Panc1 (cell line): ENCODE results near the gene NKAIN2. TPM values are rescaled to one million over a fixed set of nuclear protein-coding genes. Genes with fewer than 3 reads are reported as not detected.

ENCODE experiments used
- ATAC-seq: fragments of 200-7000 bp; cut with Tn5 transposase; 2 replicates; pipeline ENCODE4 v1.9.1; 2020; ENCODE audit warnings: mild to moderate bottlenecking, moderate library complexity
- BruUV-seq: library from RNA; stranded (reverse); fragments of 400-500 nt; replicated peaks from 2 replicates; lab custom pipeline; 2021; lab: Mats Ljungman, UMichigan
- CTCF ChIA-PET: fragments of 300-600 bp; sonication (Branson Sonifier 250); formaldehyde crosslinking; loops from one replicate; lab custom pipeline; 2022; ENCODE audit warnings: antibody characterized with exemption; lab: Charles Lee
- POLR2A ChIA-PET: fragments of 300-600 bp; sonication (Branson Sonifier 250); formaldehyde crosslinking; loops from one replicate; lab custom pipeline; 2022; ENCODE audit warnings: antibody characterized with exemption; lab: Charles Lee
- DNase-seq: peaks from one replicate; pipeline ENCODE4 v3.0.0-alpha.2; 2010; ENCODE audit warnings: low read depth, low spot score
- H3K27ac ChIP-seq: 2 replicates; pipeline ENCODE4 v1.5.1; 2011; ENCODE audit warnings: mild to moderate bottlenecking, low read length, inconsistent platforms
- H3K27me3 ChIP-seq: fragments of 200-500 bp; sonication (Bioruptor generic); 2 replicates; pipeline ENCODE4 v1.6.0; 2014; ENCODE audit warnings: low read length, inconsistent platforms; ENCODE audit not compliant: control insufficient read depth, insufficient read depth
- H3K36me3 ChIP-seq: fragments of 200-500 bp; sonication (Bioruptor generic); 2 replicates; pipeline ENCODE4 v1.5.1; 2014; ENCODE audit warnings: inconsistent platforms, mild to moderate bottlenecking, low read length, moderate library complexity; ENCODE audit not compliant: control insufficient read depth, insufficient read depth
- H3K4me1 ChIP-seq: 2 replicates; pipeline ENCODE4 v1.5.1; 2011; ENCODE audit warnings: inconsistent platforms, mild to moderate bottlenecking, low read length, moderate library complexity; ENCODE audit not compliant: control insufficient read depth, insufficient read depth
- H3K4me3 ChIP-seq, 2 experiments: 2 replicates each; pipeline ENCODE4 v1.5.1; 2011 to 2012; ENCODE audit warnings: low read depth in 2 of 2, low read length in 2 of 2, mild to moderate bottlenecking in 2 of 2, inconsistent platforms in 1 of 2, moderate library complexity in 1 of 2
- H3K9me3 ChIP-seq: fragments of 200-500 bp; sonication (Bioruptor generic); 2 replicates; pipeline ENCODE4 v1.5.1; 2014; ENCODE audit warnings: low read depth, mild to moderate bottlenecking, inconsistent platforms, low read length, moderate library complexity; ENCODE audit not compliant: control insufficient read depth, insufficient read depth
- CTCF ChIP-seq: fragments of 450-650 bp; IDR thresholded peaks from 2 replicates; pipeline ENCODE4 v1.5.1; 2017; ENCODE audit warnings: mild to moderate bottlenecking
- POLR2AphosphoS5 ChIP-seq: IDR thresholded peaks from 2 replicates; pipeline ENCODE4 v1.6.1; 2012; ENCODE audit warnings: mild to moderate bottlenecking, low read depth, low read length, moderate library complexity
- REST ChIP-seq, 2 experiments: IDR thresholded peaks; 2 replicates each; pipeline ENCODE4 v1.6.1; 2011 to 2012; ENCODE audit warnings: low read depth in 2 of 2, control low read depth in 1 of 2, low read length in 1 of 2, mild to moderate bottlenecking in 1 of 2, moderate library complexity in 1 of 2; ENCODE audit not compliant: insufficient read depth in 1 of 2
- SIN3A ChIP-seq: IDR thresholded peaks from 2 replicates; pipeline ENCODE4 v1.6.1; 2012; ENCODE audit warnings: low read depth, mild to moderate bottlenecking, low read length, moderate library complexity, borderline replicate concordance; ENCODE audit not compliant: insufficient read depth
- TCF7L2 ChIP-seq: IDR thresholded peaks from 2 replicates; pipeline ENCODE4 v1.6.1; 2011; ENCODE audit warnings: mild to moderate bottlenecking, low read depth, low read length, inconsistent platforms
- in situ Hi-C: cut with HindIII; loops from 2 replicates; pipeline ENCODE4 v1.10.0; 2016; ENCODE audit warnings: low sequenced_read_pairs, low pct_unique_long_range_greater_than_20kb
- intact Hi-C: fragments of 100-400 bp; cut with micrococcal nuclease; formaldehyde crosslinking; loops from one replicate; pipeline ENCODE4 v1.10.0; 2022; ENCODE audit not compliant: unreplicated experiment
- total RNA-seq: library from RNA; stranded (reverse); gene quantifications from one replicate; pipeline ENCODE4 v1.2.1, GENCODE V29; 2021; ENCODE audit not compliant: unreplicated experiment

NKAIN2 gene
- total RNA-seq, 1 experiment from 2014 or later = 2.6 TPM

GRCh38 chr6:124432620-124433019 is 629.0 kb downstream of the NKAIN2 start:
- Histone ChIP-seq H3K4me3 (no peak overlapping the region), H3K9me3 (no peaks in the 10 kb centered on the region), H3K4me1 (no peaks in the 10 kb centered on the region), H3K27me3 (no peaks in the 10 kb centered on the region), H3K36me3 (no peaks in the 10 kb centered on the region), H3K27ac (no peak overlapping the region; the same call in 1 of the 2 replicates)
- DNase-seq = no peak
- no peak for TF ChIP-seq CTCF
- TF ChIP-seq TCF7L2 = no peak
- no TSS peak for BruUV-seq
- ATAC-seq = no peak
- ChIA-PET CTCF (no interaction called here), POLR2A (no interaction called here)
- in situ Hi-C loops (no loop called here), intact Hi-C loops (no loop called here)

DNA sequence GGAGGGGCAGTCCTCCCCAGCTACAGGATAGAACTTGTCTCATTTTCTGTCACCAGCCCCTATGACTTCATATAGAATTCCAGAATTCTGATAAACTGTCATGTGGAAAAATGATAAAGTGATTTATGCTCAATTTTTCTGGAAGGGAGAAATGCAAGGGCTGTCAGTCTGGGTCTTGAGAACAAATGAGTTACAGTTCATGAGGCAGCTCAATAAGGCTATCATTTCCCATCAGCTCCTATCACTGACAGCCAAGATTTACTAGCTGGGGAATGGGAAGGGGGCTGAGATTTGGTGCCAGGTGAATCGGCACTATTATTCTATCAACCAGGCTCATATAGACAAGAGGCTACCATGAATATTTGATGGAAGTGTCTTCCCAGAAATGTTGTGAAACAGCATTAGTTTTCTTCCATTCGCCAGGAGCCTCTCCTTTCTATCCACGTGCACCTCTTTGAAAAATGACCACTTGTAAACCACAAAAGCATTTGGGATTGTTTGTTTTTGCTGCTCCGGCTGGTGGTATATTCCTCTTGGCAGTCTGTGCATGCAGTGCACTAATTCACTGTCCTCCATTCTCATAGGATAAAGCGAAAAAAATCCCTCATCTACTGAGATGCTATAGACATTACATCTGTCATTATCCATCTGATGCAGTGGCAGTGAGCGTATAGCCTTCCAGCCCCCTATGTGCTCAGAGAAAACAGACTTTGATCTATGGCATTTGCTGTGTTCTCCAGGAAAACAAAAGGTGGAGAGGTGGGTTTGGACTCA is 629.9 kb downstream of the NKAIN2 start:
- in situ Hi-C loops (no loop called here), intact Hi-C loops (no loop called here)
- ChIA-PET CTCF (no interaction called here), POLR2A (no interaction called here)
- H3K4me1 ChIP-seq = no peaks in the 10 kb centered on the region
- no TSS peak for BruUV-seq
- ATAC-seq (no peak), DNase-seq (no peak)
- H3K27ac ChIP-seq = peak overlapping the region; percentile 29; the same call in 1 of the 2 replicates
- no peak for TF ChIP-seq CTCF
- TF ChIP-seq SIN3A = no peak
- TF ChIP-seq TCF7L2 = no peak
- no peak for TF ChIP-seq POLR2AphosphoS5
- TF ChIP-seq REST (IDR thresholded peaks at IDR 0.05; ENCODE audit: insufficient read depth in 1 of 2, low read depth in 2 of 2, low read length in 1 of 2) = no peak
- H3K27me3 ChIP-seq = no peaks in the 10 kb centered on the region
- no peaks in the 10 kb centered on the region for H3K36me3 ChIP-seq
- no peaks in the 10 kb centered on the region for H3K9me3 ChIP-seq
- H3K4me3 ChIP-seq = no peak overlapping the region
